Peyer's patch (tissue), 4 donors: ENCODE results near the gene CD79A. TPM values are rescaled to one million over a fixed set of nuclear protein-coding genes. Genes with fewer than 3 reads are reported as not detected.
"Not testable (repeated sequence)": the region's sequence is repeated elsewhere in the genome, so short reads cannot be mapped to it uniquely, and the experiment has no call there.

Experiments used
- DNase-seq, 3 donors: peaks; one replicate each; pipeline ENCODE4 v3.0.0-alpha.2; 2017 to 2019
- H3K27ac ChIP-seq, 4 donors: fragments of 200-600 bp; sonication (generic); one replicate each; pipeline ENCODE4 v1.5.1; 2016 to 2019
- H3K27me3 ChIP-seq, 2 donors: fragments of 200-600 bp; sonication (generic); one replicate each; pipeline ENCODE4 v1.5.1; 2019
- H3K36me3 ChIP-seq, 3 donors: fragments of 200-600 bp; sonication (generic); one replicate each; pipeline ENCODE4 v1.5.1; 2016 to 2019
- H3K4me1 ChIP-seq, 4 donors: fragments of 200-600 bp; sonication (generic); one replicate each; pipeline ENCODE4 v1.5.1; 2016 to 2019
- H3K4me3 ChIP-seq, 4 donors: fragments of 200-600 bp; sonication (generic); 1 replicate in 3 of 4; 2 replicates in 1 of 4; pipeline ENCODE4 v1.5.1; 2016 to 2019; ENCODE audit warnings: mild to moderate bottlenecking in 1 of 4
- H3K9me3 ChIP-seq, 4 donors: fragments of 200-600 bp; sonication (generic); one replicate each; pipeline ENCODE4 v1.5.1; 2016 to 2019; ENCODE audit warnings: mild to moderate bottlenecking in 1 of 4
- POLR2A ChIP-seq, 2 donors: fragments of 450-650 bp; IDR thresholded peaks; one replicate each; pipeline ENCODE4 v1.5.1; 2017; ENCODE audit warnings: antibody characterized with exemption in 2 of 2, mild to moderate bottlenecking in 2 of 2, moderate library complexity in 2 of 2
- total RNA-seq, 4 donors: library from RNA; depleted of rRNA; stranded (reverse); fragments of >200 nt; gene quantifications; one replicate each; pipeline ENCODE4 v1.1.0, GENCODE V29; 2016
- TF ChIP-seq, protein P1 (sequence below), 6 experiments: fragments of 450-650 bp in 4 of 6; fragments of 200-600 bp in 2 of 6; sonication (generic) in 1 of 6; IDR thresholded peaks; one replicate each; pipeline ENCODE4 v1.5.1; 2017 to 2019; ENCODE audit warnings: antibody characterized with exemption in 6 of 6, mild to moderate bottlenecking in 3 of 6, moderate library complexity in 1 of 6

The CD79A gene
- total RNA-seq, 4 donors from 2014 or later, result 2.8 to 65.2 (median 4.2) TPM

DNA sequence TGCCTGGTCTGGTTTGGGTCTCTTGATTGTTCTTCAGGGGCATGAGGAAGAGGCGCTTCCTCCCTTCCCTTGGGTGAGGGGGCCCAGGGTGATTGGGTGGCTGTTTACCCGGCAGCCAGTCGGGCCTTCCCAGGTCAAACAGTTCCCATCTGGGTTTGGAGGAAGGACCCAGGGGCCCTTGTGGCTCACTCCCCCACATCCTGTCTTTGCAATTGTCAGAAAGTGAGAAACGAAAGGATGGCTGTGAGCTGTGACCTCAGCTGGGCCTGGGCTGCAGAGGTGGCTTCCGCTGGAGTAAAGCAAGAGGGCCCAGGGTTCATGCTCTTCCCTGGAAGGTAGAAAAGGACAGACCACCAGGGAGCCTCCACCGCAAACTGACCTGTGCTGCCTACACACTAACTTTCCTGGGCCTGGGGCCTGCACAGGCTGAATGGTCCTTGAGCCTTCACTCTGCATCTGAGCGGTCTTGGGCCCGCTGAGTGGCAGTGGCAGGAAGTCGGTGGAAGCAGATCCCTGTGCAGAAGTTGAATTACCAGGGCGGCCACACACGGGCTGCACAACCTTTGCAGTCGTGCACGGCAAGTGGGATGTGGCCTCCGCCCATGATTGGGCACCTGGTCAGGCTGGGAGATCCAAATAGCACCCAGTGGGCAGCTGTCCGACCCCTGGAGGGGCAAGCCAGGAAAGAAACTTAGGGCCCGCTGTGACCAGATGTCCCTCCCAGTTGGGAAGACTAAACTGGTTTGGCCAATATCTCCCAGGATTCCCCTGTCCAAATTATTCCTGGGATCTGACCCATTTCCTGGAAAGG, 5.3 kb upstream of the CD79A start:
- H3K36me3 ChIP-seq, result peaks cover 0 to 28% (median 0%) of the 10 kb centered on the region in 3 donors
- peak overlapping the region; percentile 62 to 98 (median 70) for H3K27ac ChIP-seq
- TF ChIP-seq, protein P1, sequence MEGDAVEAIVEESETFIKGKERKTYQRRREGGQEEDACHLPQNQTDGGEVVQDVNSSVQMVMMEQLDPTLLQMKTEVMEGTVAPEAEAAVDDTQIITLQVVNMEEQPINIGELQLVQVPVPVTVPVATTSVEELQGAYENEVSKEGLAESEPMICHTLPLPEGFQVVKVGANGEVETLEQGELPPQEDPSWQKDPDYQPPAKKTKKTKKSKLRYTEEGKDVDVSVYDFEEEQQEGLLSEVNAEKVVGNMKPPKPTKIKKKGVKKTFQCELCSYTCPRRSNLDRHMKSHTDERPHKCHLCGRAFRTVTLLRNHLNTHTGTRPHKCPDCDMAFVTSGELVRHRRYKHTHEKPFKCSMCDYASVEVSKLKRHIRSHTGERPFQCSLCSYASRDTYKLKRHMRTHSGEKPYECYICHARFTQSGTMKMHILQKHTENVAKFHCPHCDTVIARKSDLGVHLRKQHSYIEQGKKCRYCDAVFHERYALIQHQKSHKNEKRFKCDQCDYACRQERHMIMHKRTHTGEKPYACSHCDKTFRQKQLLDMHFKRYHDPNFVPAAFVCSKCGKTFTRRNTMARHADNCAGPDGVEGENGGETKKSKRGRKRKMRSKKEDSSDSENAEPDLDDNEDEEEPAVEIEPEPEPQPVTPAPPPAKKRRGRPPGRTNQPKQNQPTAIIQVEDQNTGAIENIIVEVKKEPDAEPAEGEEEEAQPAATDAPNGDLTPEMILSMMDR (IDR thresholded peaks at IDR 0.05), result no peak
- no peak for TF ChIP-seq POLR2A (IDR thresholded peaks at IDR 0.05)
- H3K9me3 ChIP-seq, result no peaks in the 10 kb centered on the region
- peak in 2 of 3 donors; percentile 89 to 93 for DNase-seq
- peaks cover 3 to 56% (median 56%) of the 10 kb centered on the region in 4 donors for H3K4me1 ChIP-seq
- peak overlapping the region in 1 of 4 donors; percentile 7 for H3K4me3 ChIP-seq
- no peaks in the 10 kb centered on the region for H3K27me3 ChIP-seq

DNA sequence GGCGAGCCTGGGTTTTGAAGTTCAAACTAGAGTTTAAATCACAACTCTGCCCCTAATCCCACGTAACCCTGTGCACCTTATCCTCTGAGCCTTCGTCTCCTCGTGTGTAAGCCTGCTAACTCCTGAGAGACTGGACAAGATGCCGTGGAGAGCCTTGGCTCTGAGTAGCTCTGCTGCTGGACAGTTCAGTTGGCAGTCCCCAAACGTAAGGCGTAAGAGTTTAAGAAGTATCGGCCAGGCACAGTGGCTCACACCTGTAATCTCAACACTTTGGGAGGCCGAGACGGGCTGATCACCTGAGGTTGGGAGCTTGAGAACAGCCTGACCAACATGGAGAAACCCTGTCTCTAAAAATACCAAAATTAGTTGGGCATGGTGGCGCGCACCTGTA, 4.7 kb upstream of the CD79A start:
- peaks cover 0 to 28% (median 0%) of the 10 kb centered on the region in 3 donors for H3K36me3 ChIP-seq
- peaks cover 3 to 60% (median 57%) of the 10 kb centered on the region in 4 donors for H3K4me1 ChIP-seq
- no peak for DNase-seq
- H3K27me3 ChIP-seq, result no peaks in the 10 kb centered on the region
- TF ChIP-seq POLR2A (IDR thresholded peaks at IDR 0.05), result no peak
- TF ChIP-seq, protein P1 (IDR thresholded peaks at IDR 0.05), result no peak
- peak overlapping the region; percentile 62 to 98 (median 70) for H3K27ac ChIP-seq
- H3K9me3 ChIP-seq, result no peaks in the 10 kb centered on the region
- no peak overlapping the region for H3K4me3 ChIP-seq

DNA sequence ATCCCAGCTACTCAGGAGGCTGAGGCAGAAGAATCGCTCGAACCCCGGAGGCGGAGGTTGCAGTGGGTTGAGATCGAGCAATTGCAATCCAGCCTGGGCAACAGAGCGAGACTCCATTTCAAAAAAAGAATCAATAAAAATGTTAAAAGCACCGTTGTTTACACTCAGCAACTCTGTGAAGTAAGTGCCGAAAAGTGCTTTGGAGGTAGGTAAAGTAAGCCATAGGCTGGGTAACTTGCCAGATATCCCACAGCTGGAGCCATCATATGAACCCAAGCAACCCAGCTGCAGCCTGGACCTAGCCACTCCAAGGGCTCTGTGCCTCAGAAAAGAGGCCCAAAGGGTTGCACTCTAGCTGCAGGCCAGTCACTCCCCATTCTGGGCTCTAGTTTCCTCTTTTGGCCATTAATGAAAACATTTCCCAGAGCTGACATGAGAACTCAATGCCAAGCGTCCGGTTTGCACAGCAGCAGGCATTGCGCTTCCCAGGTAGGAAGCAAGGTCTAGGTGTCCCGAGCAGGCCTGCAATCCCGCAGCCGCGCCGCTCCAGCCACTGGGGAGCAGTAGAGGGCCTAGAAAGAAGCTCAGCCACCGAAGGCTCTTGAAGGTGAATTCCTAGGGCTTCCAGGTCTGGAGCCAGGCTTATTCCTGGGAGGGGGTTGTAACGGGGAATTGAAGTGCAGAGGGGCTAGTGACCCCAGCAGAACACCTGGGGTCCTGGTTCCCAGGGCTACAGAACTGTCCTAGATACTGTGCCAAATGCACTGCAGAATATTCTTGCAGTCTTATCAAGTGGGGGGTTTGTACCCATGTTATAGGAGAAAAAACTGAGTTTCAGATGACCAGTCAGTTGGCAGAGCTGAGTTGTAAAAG, 4.1 kb upstream of the CD79A start:
- peak overlapping the region; percentile 9 to 98 (median 64) for H3K27ac ChIP-seq
- no peaks in the 10 kb centered on the region for H3K9me3 ChIP-seq
- DNase-seq, result peak; percentile 87 to 93 (median 89)
- H3K4me1 ChIP-seq, result peaks cover 3 to 60% (median 53%) of the 10 kb centered on the region in 4 donors
- no peak overlapping the region for H3K4me3 ChIP-seq
- TF ChIP-seq, protein P1 (IDR thresholded peaks at IDR 0.05), result peak; percentile 67 to 90 (median 79)
- TF ChIP-seq POLR2A (IDR thresholded peaks at IDR 0.05), result no peak
- peaks cover 0 to 28% (median 0%) of the 10 kb centered on the region in 3 donors for H3K36me3 ChIP-seq
- no peaks in the 10 kb centered on the region for H3K27me3 ChIP-seq

DNA sequence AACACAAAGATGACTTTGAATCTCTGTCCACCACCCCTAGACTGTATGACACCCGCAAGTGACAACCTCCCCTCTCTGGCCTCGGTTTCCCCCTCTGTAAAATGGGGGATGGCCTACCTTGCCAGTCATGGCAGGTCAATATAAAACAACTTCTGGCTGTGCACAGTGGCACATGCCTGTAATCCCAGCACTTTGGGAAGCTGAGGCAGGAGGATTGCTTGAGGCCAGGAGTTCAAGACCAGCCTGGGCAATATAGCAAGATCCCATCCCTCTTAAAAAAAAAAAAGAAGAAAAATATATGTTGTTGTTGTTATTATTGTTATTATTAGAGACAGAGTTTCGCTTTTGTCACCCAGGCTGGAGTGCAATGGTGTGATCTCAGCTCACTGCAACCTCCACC, 1.1 kb upstream of the CD79A start:
- not testable (repeated sequence) for H3K9me3 ChIP-seq, DNase-seq, H3K4me3 ChIP-seq, H3K27me3 ChIP-seq
- Histone ChIP-seq H3K36me3 (peaks cover 0 to 11% (median 0%) of the 10 kb centered on the region in 3 donors), H3K27ac (peak overlapping the region; percentile 56 to 98 (median 79)), H3K4me1 (peaks cover 0 to 59% (median 35%) of the 10 kb centered on the region in 4 donors)

DNA sequence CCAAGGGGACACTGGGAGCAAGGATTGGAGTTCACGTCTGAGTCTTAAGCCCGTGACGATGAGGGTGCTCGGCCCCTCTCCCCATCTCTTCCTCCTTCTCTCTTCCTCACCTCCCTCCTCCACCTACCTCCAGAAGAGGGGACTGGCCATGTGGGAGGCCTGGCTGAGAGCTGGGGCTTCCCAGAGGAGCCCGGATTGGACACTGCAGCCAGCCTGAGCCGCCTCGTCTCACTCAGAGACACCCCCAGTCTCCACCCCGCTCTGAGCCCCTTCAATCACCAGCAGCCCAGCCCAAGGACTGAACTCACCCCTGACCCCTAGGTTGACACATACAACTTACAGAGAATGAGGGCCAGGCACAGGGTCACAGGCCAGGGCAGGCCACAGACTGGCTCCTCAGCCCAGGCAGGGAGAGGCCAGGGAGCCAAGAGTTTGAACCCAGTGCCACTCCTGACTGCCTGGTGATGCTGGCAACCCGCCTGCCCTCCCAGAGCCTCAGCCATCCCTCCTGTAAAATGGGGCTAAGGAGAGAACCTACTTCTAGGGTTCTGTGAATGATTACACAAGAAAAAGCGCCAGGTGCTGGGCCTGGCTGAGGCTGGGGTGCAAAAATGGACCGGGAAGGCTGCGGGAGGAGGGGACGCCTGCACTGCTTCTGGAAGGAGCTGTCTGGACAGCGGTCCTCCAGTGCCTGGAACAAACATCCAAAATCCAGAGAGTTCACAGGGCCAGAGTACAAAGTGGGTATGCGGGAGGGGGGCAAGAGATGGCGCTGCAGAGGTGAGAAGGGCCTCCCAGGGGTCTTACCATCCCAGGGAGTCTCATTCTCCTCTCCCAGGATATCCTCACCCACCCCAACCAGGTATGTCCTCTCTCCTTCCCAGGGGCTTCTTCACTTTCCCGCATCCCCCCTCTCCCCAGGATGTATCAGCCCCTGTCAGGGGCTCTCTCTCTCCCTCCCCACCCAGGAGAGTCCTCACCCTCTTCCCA, 1.1 kb downstream of the CD79A start:
- Histone ChIP-seq H3K9me3 (no peaks in the 10 kb centered on the region), H3K36me3 (no peaks in the 10 kb centered on the region), H3K27ac (peak overlapping the region; percentile 34 to 98 (median 79)), H3K4me1 (peaks cover 0 to 36% (median 21%) of the 10 kb centered on the region in 4 donors), H3K4me3 (peak overlapping the region in 2 of 4 donors; percentile 55 to 58), H3K27me3 (no peaks in the 10 kb centered on the region)
- no peak for DNase-seq
- TF ChIP-seq, protein P1 (IDR thresholded peaks at IDR 0.05), result no peak
- no peak for TF ChIP-seq POLR2A (IDR thresholded peaks at IDR 0.05)
